DOHH2 (cell line): ENCODE data around the gene C4orf36.

Source experiments
- H3F3A ChIP-seq: fragments of 200-600 bp; sonication (generic), shearing (Covaris generic); 2 replicates; pipeline ENCODE4 v1.6.0; 2016; ENCODE audit warnings: antibody characterized with exemption, mild to moderate bottlenecking; ENCODE audit not compliant: control insufficient read depth, insufficient read depth
- H3K27ac ChIP-seq: fragments of 200-600 bp; sonication (generic); 2 replicates; pipeline ENCODE4 v1.5.1; 2014; ENCODE audit warnings: low read depth, mild to moderate bottlenecking, low read length, moderate library complexity
- H3K27me3 ChIP-seq: fragments of 200-600 bp; sonication (generic); 2 replicates; pipeline ENCODE4 v1.6.1; 2014; ENCODE audit warnings: mild to moderate bottlenecking, low read length, mixed read lengths; ENCODE audit not compliant: control insufficient read depth
- H3K36me3 ChIP-seq: fragments of 200-600 bp; sonication (generic); 2 replicates; pipeline ENCODE4 v1.6.1; 2014; ENCODE audit warnings: mild to moderate bottlenecking, low read length, moderate library complexity, mixed read lengths; ENCODE audit not compliant: control insufficient read depth
- H3K4me1 ChIP-seq: fragments of 200-600 bp; sonication (generic); 2 replicates; pipeline ENCODE4 v1.6.1; 2014; ENCODE audit warnings: mild to moderate bottlenecking, low read length, mixed read lengths; ENCODE audit not compliant: control insufficient read depth
- H3K4me2 ChIP-seq: fragments of 200-600 bp; sonication (generic); 2 replicates; pipeline ENCODE4 v1.6.0; 2014; ENCODE audit warnings: mild to moderate bottlenecking, low read length, moderate library complexity
- H3K4me3 ChIP-seq: fragments of 200-600 bp; sonication (generic); 2 replicates; pipeline ENCODE4 v1.5.1; 2014; ENCODE audit warnings: mild to moderate bottlenecking, low read length, mixed read lengths
- H3K79me2 ChIP-seq: fragments of 200-600 bp; sonication (generic); 2 replicates; pipeline ENCODE4 v1.6.1; 2014; ENCODE audit warnings: mild to moderate bottlenecking, low read length, mixed read lengths; ENCODE audit not compliant: control insufficient read depth
- H3K9me2 ChIP-seq: fragments of 200-600 bp; sonication (generic); replicated peaks from 2 replicates; pipeline ENCODE4 v1.6.1; 2014; ENCODE audit warnings: mild to moderate bottlenecking, low read length, mixed read lengths; ENCODE audit not compliant: control insufficient read depth
- H3K9me3 ChIP-seq: fragments of 200-600 bp; sonication (generic); 2 replicates; pipeline ENCODE4 v1.6.1; 2014; ENCODE audit warnings: antibody characterized with exemption, low read length, mixed read lengths; ENCODE audit not compliant: control insufficient read depth, insufficient read depth
- H4K20me1 ChIP-seq: fragments of 200-600 bp; sonication (generic); 2 replicates; pipeline ENCODE4 v1.6.0; 2014; ENCODE audit warnings: low read depth, mild to moderate bottlenecking, antibody characterized with exemption, low read length, moderate library complexity; ENCODE audit not compliant: control insufficient read depth, insufficient read depth
- CTCF ChIP-seq: fragments of 200-600 bp; sonication (generic); IDR thresholded peaks from one replicate; pipeline ENCODE4 v1.5.1; 2014; ENCODE audit warnings: antibody characterized with exemption, mild to moderate bottlenecking, low read depth, low read length; ENCODE audit not compliant: poor library complexity, severe bottlenecking
- EZH2phosphoT487 ChIP-seq: fragments of 200-600 bp; sonication (generic); IDR thresholded peaks from 2 replicates; pipeline ENCODE4 v1.6.1; 2017; ENCODE audit warnings: borderline replicate concordance, mild to moderate bottlenecking, antibody characterized with exemption, low read length, moderate library complexity, mixed read lengths

C4orf36 gene

GRCh38 chr4:86856896-86857295 lies 35.3 kb downstream of the C4orf36 start:
- Histone ChIP-seq H3K9me2 (no peaks in the 10 kb centered on the region), H3K4me3 (no peak overlapping the region), H3K27me3 (no peaks in the 10 kb centered on the region), H4K20me1 (no peaks in the 10 kb centered on the region), H3F3A (no peaks in the 10 kb centered on the region), H3K79me2 (no peaks in the 10 kb centered on the region), H3K9me3 (no peaks in the 10 kb centered on the region), H3K36me3 (no peaks in the 10 kb centered on the region), H3K4me2 (no peak overlapping the region), H3K27ac (no peak overlapping the region), H3K4me1 (no peaks in the 10 kb centered on the region)
- TF ChIP-seq EZH2phosphoT487 (no peak), CTCF (no peak)

GRCh38 chr4:86855572-86855971 lies 36.6 kb downstream of the C4orf36 start:
- H3K9me3 ChIP-seq: no peaks in the 10 kb centered on the region
- H3K4me2 ChIP-seq: no peak overlapping the region
- no peak overlapping the region for H3K4me3 ChIP-seq
- no peaks in the 10 kb centered on the region for H3K27me3 ChIP-seq
- H3K4me1 ChIP-seq: no peaks in the 10 kb centered on the region
- H3K79me2 ChIP-seq: no peaks in the 10 kb centered on the region
- no peak for TF ChIP-seq EZH2phosphoT487
- no peaks in the 10 kb centered on the region for H3K9me2 ChIP-seq
- H3F3A ChIP-seq: no peaks in the 10 kb centered on the region
- no peaks in the 10 kb centered on the region for H3K36me3 ChIP-seq
- no peak overlapping the region for H3K27ac ChIP-seq
- H4K20me1 ChIP-seq: no peaks in the 10 kb centered on the region

- Histone ChIP-seq H3K4me1 (no peaks in the 10 kb centered on the region), H3K79me2 (no peaks in the 10 kb centered on the region), H3K9me3 (no peaks in the 10 kb centered on the region), H3K27ac (no peak overlapping the region), H3F3A (no peaks in the 10 kb centered on the region), H4K20me1 (no peaks in the 10 kb centered on the region), H3K36me3 (no peaks in the 10 kb centered on the region), H3K9me2 (no peaks in the 10 kb centered on the region), H3K27me3 (no peaks in the 10 kb centered on the region; the same call in 1 of the 2 replicates), H3K4me3 (no peak overlapping the region), H3K4me2 (no peak overlapping the region)
- TF ChIP-seq EZH2phosphoT487 (no peak), CTCF (no peak)
These were observed 39.0 kb downstream of the C4orf36 start for GRCh38 chr4:86853209-86853608.

GRCh38 chr4:86848732-86849619 lies 43.2 kb downstream of the C4orf36 start, which contains the start of gene SLC10A6:
Gene SLC10A6 (minus strand): TSS chr4:86849384. CDS start chr4:86849115, 269 bp downstream.
- H3K9me3 ChIP-seq: no peaks in the 10 kb centered on the region
- no peaks in the 10 kb centered on the region for H3F3A ChIP-seq
- no peak within 1 kb of the TSS for H3K27ac ChIP-seq
- no peaks in the 10 kb centered on the region for H4K20me1 ChIP-seq
- H3K4me1 ChIP-seq: no peaks in the 10 kb centered on the region
- no peaks in the 10 kb centered on the region for H3K9me2 ChIP-seq
- peaks cover 3% of the 10 kb centered on the region; the same call in 1 of the 2 replicates for H3K27me3 ChIP-seq
- H3K4me3 ChIP-seq: no peak within 1 kb of the TSS
- TF ChIP-seq CTCF: no peak
- TF ChIP-seq EZH2phosphoT487: no peak
- H3K79me2 ChIP-seq: no peaks in the 10 kb centered on the region
- H3K4me2 ChIP-seq: no peak within 1 kb of the TSS
- H3K36me3 ChIP-seq: no peaks in the 10 kb centered on the region
